T1000 (cell line): ENCODE results near the gene HSD17B1.
A peak's percentile ranks its signal among the peaks of the same experiment; 100 is the strongest.

Source experiments
- DNase-seq: peaks from one replicate; lab custom pipeline; 2025; ENCODE audit warnings: mixed read lengths; lab: John Stamatoyannopoulos, UW

Gene HSD17B1

GRCh38 chr17:42566883-42567573, 14.3 kb downstream of the HSD17B1 start, which contains the start of gene MLX:
Gene MLX, plus strand, starts transcription at chr17:42567100. Its CDS starts 25 bp downstream, at chr17:42567125.
- DNase-seq = peak; percentile 93

- DNase-seq = no peak
These were observed 15.8 kb downstream of the HSD17B1 start for GRCh38 chr17:42568341-42569111.

- no peak for DNase-seq
These were observed 18.9 kb downstream of the HSD17B1 start for GRCh38 chr17:42571435-42572225.

- DNase-seq = no peak
These were observed 20.4 kb downstream of the HSD17B1 start for GRCh38 chr17:42573095-42573494.

GRCh38 chr17:42574463-42574862, 21.7 kb downstream of the HSD17B1 start:
- no peak for DNase-seq

- DNase-seq = no peak
These were observed 24.4 kb downstream of the HSD17B1 start for GRCh38 chr17:42577140-42577531.

- DNase-seq = peak; percentile 93
These were observed 25.0 kb downstream of the HSD17B1 start, which contains the start of gene PSMC3IP for GRCh38 chr17:42577532-42578281. Gene PSMC3IP, minus strand, starts transcription at chr17:42577729. Its CDS starts 43 bp downstream, at chr17:42577686.

- no peak for DNase-seq
These were observed 25.7 kb downstream of the HSD17B1 start for GRCh38 chr17:42578282-42578869.

GRCh38 chr17:42579794-42580551, 27.2 kb downstream of the HSD17B1 start:
- DNase-seq = no peak

GRCh38 chr17:42581744-42582270, 29.1 kb downstream of the HSD17B1 start:
- no peak for DNase-seq

GRCh38 chr17:42584880-42585279, 32.2 kb downstream of the HSD17B1 start:
- DNase-seq = no peak

GRCh38 chr17:42585353-42585752, 32.6 kb downstream of the HSD17B1 start:
- no peak for DNase-seq

GRCh38 chr17:42586514-42587230, 33.9 kb downstream of the HSD17B1 start:
- no peak for DNase-seq

- DNase-seq = no peak
These were observed 38.2 kb downstream of the HSD17B1 start for GRCh38 chr17:42590886-42591285.

GRCh38 chr17:42591411-42591810, 38.7 kb downstream of the HSD17B1 start:
- no peak for DNase-seq

- DNase-seq = no peak
These were observed 43.7 kb downstream of the HSD17B1 start for GRCh38 chr17:42596386-42596785.

- no peak for DNase-seq
These were observed 46.2 kb downstream of the HSD17B1 start for GRCh38 chr17:42598905-42599304.

GRCh38 chr17:42603318-42603717, 50.6 kb downstream of the HSD17B1 start:
- DNase-seq = no peak
